ENCODE measurements around the gene ZNF710.

GRCh38 chr15:90074023-90074422, 72.9 kb downstream of the ZNF710 start:
- no peak for TF ChIP-seq POLR2A (IDR thresholded peaks at IDR 0.05; ENCODE audit: low read depth, low read length)
- TF ChIP-seq POLR2AphosphoS5 (IDR thresholded peaks at IDR 0.05; ENCODE audit: low read depth, low read length) = no peak
- TF ChIP-seq SPI1 (IDR thresholded peaks at IDR 0.05; ENCODE audit: low read depth, low read length) = no peak
- no peak for TF ChIP-seq TAF1 (IDR thresholded peaks at IDR 0.05; ENCODE audit: low read depth, low read length)
- TF ChIP-seq POU2F2 (IDR thresholded peaks at IDR 0.05; ENCODE audit: low read depth, low read length) = no peak
